ENCODE measurements around the gene TRPM7. TPM values are rescaled to one million over a fixed set of nuclear protein-coding genes. Genes with fewer than 3 reads are reported as not detected.
"Not testable (repeated sequence)": the region's sequence is repeated elsewhere in the genome, so short reads cannot be mapped to it uniquely, and the experiment has no call there.

The TRPM7 gene
- 39.4 and 41.5 TPM in 2 replicates for total RNA-seq

DNA sequence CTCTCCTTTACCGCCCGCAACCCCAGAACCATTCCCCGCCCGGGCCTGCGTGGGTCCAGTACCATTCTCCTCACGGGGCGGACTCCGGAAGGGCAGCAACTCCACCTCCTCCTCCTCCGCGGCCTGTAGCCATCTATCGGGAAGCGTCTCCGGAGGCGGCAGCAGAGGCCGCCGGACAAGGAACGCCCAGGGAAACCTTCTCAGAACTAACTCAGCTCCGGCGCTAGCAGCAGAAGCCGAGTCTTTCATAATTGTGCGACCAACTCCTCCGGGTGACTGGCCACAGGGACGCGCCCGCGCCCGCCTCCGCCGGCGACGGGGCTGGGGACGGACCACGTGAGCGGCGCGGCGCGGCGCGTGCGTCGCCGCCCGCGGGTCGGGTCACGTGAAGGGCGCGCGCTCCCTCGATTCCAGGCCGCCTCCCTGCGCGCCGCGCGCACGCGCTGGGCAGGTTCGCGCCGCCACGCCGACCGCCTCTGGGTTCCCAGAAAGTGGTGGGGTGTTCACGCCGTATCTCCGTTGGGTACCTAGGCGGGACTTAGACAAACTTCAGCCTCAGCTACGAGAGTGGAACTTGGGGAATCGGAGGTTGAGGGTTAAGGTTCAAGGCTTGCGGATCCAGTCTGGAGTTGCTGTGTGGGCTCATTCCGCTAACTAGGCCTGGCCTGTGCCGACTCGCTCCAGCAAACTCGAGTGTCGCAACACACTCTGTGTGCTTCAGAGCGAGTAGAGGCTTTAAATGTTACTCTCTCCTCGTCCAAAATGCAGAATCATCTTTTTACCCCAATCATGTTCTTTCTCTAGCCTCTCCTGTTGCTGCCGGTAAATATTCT is at the start of gene TRPM7:
TRPM7 (minus strand) TSS at position 329 of the 833 bp plus-strand sequence; CDS start at position 65, 264 bp downstream.
- peak within 1 kb of the TSS; percentile 99 for H3K4me3 Mint-ChIP-seq
- H3K4me1 Mint-ChIP-seq = peaks cover 41% of the 10 kb centered on the region
- peak within 1 kb of the TSS; percentile 99 for H3K27ac Mint-ChIP-seq
- H3K27me3 Mint-ChIP-seq = no peaks in the 10 kb centered on the region
- no peaks in the 10 kb centered on the region for H3K9me3 Mint-ChIP-seq
- peak; percentile 97 for DNase-seq
- intact Hi-C loops (cut with micrococcal nuclease) = loop anchor here (1.0 to 2.0 kb wide), 5 partner anchors 79 to 262 kb away; partner anchors contain the start of genes SPPL2A and USP8
- peaks cover 35% of the 10 kb centered on the region for H3K36me3 Mint-ChIP-seq (ENCODE audit: low read depth)

GRCh38 chr15:50735156-50735555 is 48.6 kb upstream of the TRPM7 start:
- DNase-seq = no peak
- Mint-ChIP-seq H3K9me3 (no peaks in the 10 kb centered on the region), H3K27me3 (no peaks in the 10 kb centered on the region), H3K4me3 (no peak overlapping the region), H3K36me3 (ENCODE audit: low read depth) (peaks cover 50% of the 10 kb centered on the region), H3K4me1 (no peaks in the 10 kb centered on the region), H3K27ac (no peak overlapping the region)
- intact Hi-C loops (cut with micrococcal nuclease) = no loop called here

GRCh38 chr15:50726315-50726714 is 39.7 kb upstream of the TRPM7 start:
- Mint-ChIP-seq H3K36me3 (ENCODE audit: low read depth) (peaks cover 39% of the 10 kb centered on the region), H3K27ac (no peak overlapping the region), H3K9me3 (no peaks in the 10 kb centered on the region), H3K27me3 (no peaks in the 10 kb centered on the region), H3K4me3 (no peak overlapping the region), H3K4me1 (peaks cover 8% of the 10 kb centered on the region)
- no peak for DNase-seq
- intact Hi-C loops (cut with micrococcal nuclease) = no loop called here

GRCh38 chr15:50718700-50719125 is 32.1 kb upstream of the TRPM7 start:
- intact Hi-C loops (cut with micrococcal nuclease) = no loop called here
- Mint-ChIP-seq H3K4me3 (no peak overlapping the region), H3K27ac (peak overlapping the region; percentile 9), H3K36me3 (ENCODE audit: low read depth) (peaks cover 31% of the 10 kb centered on the region), H3K9me3 (no peaks in the 10 kb centered on the region), H3K4me1 (no peaks in the 10 kb centered on the region), H3K27me3 (no peaks in the 10 kb centered on the region)
- DNase-seq = no peak

- no peaks in the 10 kb centered on the region for H3K9me3 Mint-ChIP-seq
- intact Hi-C loops (cut with micrococcal nuclease) = no loop called here
- H3K27me3 Mint-ChIP-seq = no peaks in the 10 kb centered on the region
- no peak overlapping the region for H3K27ac Mint-ChIP-seq
- no peaks in the 10 kb centered on the region for H3K4me1 Mint-ChIP-seq
- H3K36me3 Mint-ChIP-seq (ENCODE audit: low read depth) = peaks cover 19% of the 10 kb centered on the region
- H3K4me3 Mint-ChIP-seq = no peak overlapping the region
- no peak for DNase-seq
These were observed 25.4 kb upstream of the TRPM7 start for GRCh38 chr15:50712018-50712417.

GRCh38 chr15:50710585-50710984 is 24.0 kb upstream of the TRPM7 start:
- no peak for DNase-seq
- H3K4me1 Mint-ChIP-seq = no peaks in the 10 kb centered on the region
- intact Hi-C loops (cut with micrococcal nuclease) = no loop called here
- H3K9me3 Mint-ChIP-seq = no peaks in the 10 kb centered on the region
- H3K27ac Mint-ChIP-seq = no peak overlapping the region
- no peak overlapping the region for H3K4me3 Mint-ChIP-seq
- no peaks in the 10 kb centered on the region for H3K27me3 Mint-ChIP-seq
- H3K36me3 Mint-ChIP-seq (ENCODE audit: low read depth) = peaks cover 17% of the 10 kb centered on the region

DNA sequence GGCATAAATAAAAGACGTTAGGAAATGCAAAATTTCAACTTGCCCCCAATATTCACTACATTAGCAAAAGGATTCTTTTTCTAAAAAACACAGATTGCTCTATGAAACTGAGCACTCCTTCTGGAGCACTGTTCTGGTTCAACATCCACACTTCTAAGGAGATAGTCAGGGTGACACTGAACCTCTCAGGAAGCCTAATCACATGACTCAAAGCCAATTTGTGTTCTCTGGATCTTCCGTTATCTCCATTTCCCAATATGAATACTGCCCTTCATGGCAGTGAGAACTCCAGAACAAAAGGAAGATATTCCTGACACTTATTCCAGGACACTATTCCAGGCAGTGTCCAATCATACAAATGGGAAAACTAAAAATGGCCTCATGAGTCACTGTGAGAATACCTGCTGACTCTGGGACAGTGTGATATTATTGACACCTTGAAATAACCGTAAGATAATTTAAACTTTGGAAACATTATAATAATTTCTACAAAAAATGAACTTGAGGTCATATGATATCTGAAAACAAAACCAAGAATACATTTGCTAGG is 21.4 kb upstream of the TRPM7 start:
- no peak for DNase-seq

GRCh38 chr15:50702762-50703334 is 16.3 kb upstream of the TRPM7 start:
- no peak overlapping the region for H3K27ac Mint-ChIP-seq
- H3K36me3 Mint-ChIP-seq (ENCODE audit: low read depth) = peaks cover 18% of the 10 kb centered on the region
- no peak for DNase-seq
- no peaks in the 10 kb centered on the region for H3K9me3 Mint-ChIP-seq
- no peaks in the 10 kb centered on the region for H3K27me3 Mint-ChIP-seq
- H3K4me1 Mint-ChIP-seq = no peaks in the 10 kb centered on the region
- no peak overlapping the region for H3K4me3 Mint-ChIP-seq
- intact Hi-C loops (cut with micrococcal nuclease) = no loop called here

More for the DNA sequence above, 21.4 kb upstream of the TRPM7 start:
- Mint-ChIP-seq H3K36me3 (ENCODE audit: low read depth) (peaks cover 19% of the 10 kb centered on the region), H3K4me1 (no peaks in the 10 kb centered on the region), H3K4me3 (no peak overlapping the region), H3K27me3 (no peaks in the 10 kb centered on the region), H3K27ac (no peak overlapping the region), H3K9me3 (no peaks in the 10 kb centered on the region)
- intact Hi-C loops (cut with micrococcal nuclease) = no loop called here

GRCh38 chr15:50698101-50698500 is 11.5 kb upstream of the TRPM7 start:
- peaks cover 6% of the 10 kb centered on the region for H3K36me3 Mint-ChIP-seq (ENCODE audit: low read depth)
- no peak overlapping the region for H3K4me3 Mint-ChIP-seq
- no peak overlapping the region for H3K27ac Mint-ChIP-seq
- no peaks in the 10 kb centered on the region for H3K9me3 Mint-ChIP-seq
- intact Hi-C loops (cut with micrococcal nuclease) = no loop called here
- no peaks in the 10 kb centered on the region for H3K4me1 Mint-ChIP-seq
- H3K27me3 Mint-ChIP-seq = no peaks in the 10 kb centered on the region
- no peak for DNase-seq

GRCh38 chr15:50697109-50697797 is 10.7 kb upstream of the TRPM7 start:
- Mint-ChIP-seq H3K9me3 (no peaks in the 10 kb centered on the region), H3K4me1 (no peaks in the 10 kb centered on the region), H3K27ac (no peak overlapping the region), H3K36me3 (ENCODE audit: low read depth) (peaks cover 6% of the 10 kb centered on the region), H3K27me3 (no peaks in the 10 kb centered on the region), H3K4me3 (no peak overlapping the region)
- DNase-seq = no peak
- intact Hi-C loops (cut with micrococcal nuclease) = no loop called here

DNA sequence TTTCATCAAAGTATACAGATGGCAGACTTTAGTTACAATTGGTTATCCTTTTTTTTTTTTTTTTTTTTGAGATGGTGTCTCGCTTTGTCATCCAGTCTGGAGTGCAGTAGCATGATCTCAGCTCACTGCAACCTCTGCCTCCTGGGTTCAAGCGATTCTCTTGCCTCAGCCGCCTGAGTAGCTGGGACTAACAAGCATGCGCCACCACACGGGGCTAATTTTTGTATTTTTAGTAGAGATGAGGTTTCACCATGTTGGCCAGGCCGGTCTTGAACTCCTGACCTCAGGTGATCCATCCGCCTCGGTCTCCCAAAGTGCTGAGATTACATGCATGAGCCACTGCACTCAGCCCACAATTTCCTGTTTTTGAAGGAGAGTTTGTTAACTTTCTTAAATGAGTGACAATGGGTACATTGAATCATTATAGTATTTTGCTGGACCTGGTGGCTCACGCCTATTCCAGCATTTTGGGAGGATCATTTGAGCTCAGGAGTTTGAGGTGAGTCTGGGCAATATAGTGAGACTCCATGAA is 8.1 kb upstream of the TRPM7 start:
- H3K36me3 Mint-ChIP-seq (ENCODE audit: low read depth); intact Hi-C loops (cut with micrococcal nuclease); H3K9me3 Mint-ChIP-seq; H3K4me1 Mint-ChIP-seq; H3K4me3 Mint-ChIP-seq; H3K27ac Mint-ChIP-seq; DNase-seq; H3K27me3 Mint-ChIP-seq: not testable (repeated sequence)

- H3K4me3 Mint-ChIP-seq = peak overlapping the region; percentile 99
- DNase-seq = no peak
- peaks cover 40% of the 10 kb centered on the region for H3K4me1 Mint-ChIP-seq
- H3K36me3 Mint-ChIP-seq (ENCODE audit: low read depth) = peaks cover 31% of the 10 kb centered on the region
- intact Hi-C loops (cut with micrococcal nuclease) = loop anchor here (2.0 kb wide), 2 partner anchors 189 to 197 kb away; no protein-coding TSS in a partner anchor
- H3K27me3 Mint-ChIP-seq = no peaks in the 10 kb centered on the region
- no peaks in the 10 kb centered on the region for H3K9me3 Mint-ChIP-seq
- peak overlapping the region; percentile 99 for H3K27ac Mint-ChIP-seq
These were observed 805 bp upstream of the TRPM7 start for GRCh38 chr15:50687302-50687902.

DNA sequence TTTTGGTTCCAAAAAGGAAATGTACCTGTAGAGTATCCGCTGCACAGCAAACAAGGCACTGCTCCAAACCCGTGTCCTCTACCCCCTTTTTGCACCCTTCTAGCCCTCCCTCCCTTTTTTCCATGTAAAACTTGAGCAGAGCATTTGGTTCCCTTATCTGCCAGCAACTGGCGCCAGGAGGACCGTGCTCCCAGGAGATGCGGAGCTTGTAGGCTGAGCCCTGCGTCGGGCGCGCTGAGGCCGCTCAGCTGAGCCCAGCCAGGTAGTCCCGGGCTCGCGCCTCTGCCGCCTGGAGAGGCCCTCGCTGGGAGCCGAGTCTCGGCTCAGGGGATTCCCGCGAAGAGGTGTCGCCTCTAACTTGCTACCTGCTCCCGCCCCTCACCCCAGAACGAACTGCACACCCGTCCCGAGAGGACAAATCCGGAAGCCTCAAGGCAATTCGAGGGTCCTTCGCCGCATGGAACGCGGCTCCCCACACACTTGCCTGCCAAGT is 575 bp downstream of the TRPM7 start:
- peaks cover 40% of the 10 kb centered on the region for H3K36me3 Mint-ChIP-seq (ENCODE audit: low read depth)
- peaks cover 47% of the 10 kb centered on the region for H3K4me1 Mint-ChIP-seq

More for the DNA sequence above, 575 bp downstream of the TRPM7 start:
- intact Hi-C loops (cut with micrococcal nuclease) = loop anchor here (1.0 to 2.0 kb wide), 5 partner anchors 79 to 262 kb away; partner anchors contain the start of genes SPPL2A and USP8
- H3K27ac Mint-ChIP-seq = peak overlapping the region; percentile 99
- H3K27me3 Mint-ChIP-seq = no peaks in the 10 kb centered on the region
- peak overlapping the region; percentile 99 for H3K4me3 Mint-ChIP-seq
- DNase-seq = peak; percentile 91
- no peaks in the 10 kb centered on the region for H3K9me3 Mint-ChIP-seq

All from activated CD4-positive, alpha-beta T cell treated with anti-CD3 and anti-CD28 coated beads, Interleukin-2, amount 10 ng/mL, durations not matched to agents 24 days and 14 days (primary cell).